Colonic mucosa (tissue), 4 donors: ENCODE data around the gene MTOR. TPM values are rescaled to one million over a fixed set of nuclear protein-coding genes. Genes with fewer than 3 reads are reported as not detected.

Source experiments
- DNase-seq: peaks from one replicate; pipeline ENCODE4 v3.0.0-alpha.2; 2020
- H3K27ac ChIP-seq: fragments of 200-600 bp; one replicate; pipeline ENCODE4 v1.8.0; 2021
- H3K27me3 ChIP-seq: fragments of 200-600 bp; one replicate; pipeline ENCODE4 v1.8.0; 2021
- H3K36me3 ChIP-seq: fragments of 200-600 bp; one replicate; pipeline ENCODE4 v1.8.0; 2021
- H3K4me1 ChIP-seq: fragments of 200-600 bp; one replicate; pipeline ENCODE4 v1.8.0; 2021; ENCODE audit warnings: mild to moderate bottlenecking
- H3K4me3 ChIP-seq: fragments of 200-600 bp; one replicate; pipeline ENCODE4 v1.8.0; 2021
- H3K9ac ChIP-seq, 2 donors: one replicate each; pipeline ENCODE4 v1.7.0; 2013; ENCODE audit warnings: control low read depth in 2 of 2, low read depth in 2 of 2, low read length in 2 of 2
- H3K9me3 ChIP-seq: fragments of 200-600 bp; one replicate; pipeline ENCODE4 v1.8.0; 2021
- intact Hi-C: fragments of 100-400 bp; cut with DNase I; formaldehyde crosslinking; loops from one replicate; pipeline ENCODE4 v1.14.1; 2022
- total RNA-seq, 2 donors: library from RNA; stranded (reverse); fragmentation: NEBNext Ultra II Directional in 1 of 2; extraction: Animal tissue kit (Norgen Biotek cat#: 25700) in 1 of 2; gene quantifications; one replicate each; pipeline ENCODE4 v1.2.1, GENCODE V29; 2021
- TF ChIP-seq, protein P1 (sequence below): fragments of 200-600 bp; IDR thresholded peaks from one replicate; pipeline ENCODE4 v1.8.0; 2022; ENCODE audit warnings: antibody characterized with exemption, mild to moderate bottlenecking
- donor health status: healthy.
- donor health status: DM: no; HTN: no; CAD: no.
- donor health status: DM: no; HTN: no; CAD: no.

MTOR gene
- total RNA-seq, 2 donors from 2014 or later, result 29.9 to 50.2 TPM

DNA sequence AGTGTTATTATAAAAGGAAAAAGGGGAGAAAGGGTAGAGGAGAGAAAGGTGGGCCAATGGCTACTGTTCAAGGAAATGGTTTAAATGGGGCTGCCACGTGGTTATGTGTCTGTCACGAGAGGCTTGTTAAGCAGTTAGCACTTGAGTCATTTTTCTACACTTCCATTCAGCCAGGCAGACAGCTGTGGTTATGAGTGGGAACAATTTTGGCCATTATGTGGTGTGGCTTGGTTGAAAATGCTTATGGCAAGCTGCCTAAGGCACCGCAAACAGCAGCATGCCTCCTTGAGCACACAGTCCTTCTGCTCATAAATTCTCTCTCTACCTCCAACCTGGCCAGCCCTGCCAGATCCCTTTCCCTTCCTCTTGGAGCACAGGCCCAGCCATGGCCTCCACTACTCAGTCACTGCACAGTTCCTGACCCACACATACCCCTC is 199.4 kb downstream of the MTOR start:
- H3K9ac ChIP-seq, result no peak overlapping the region
- H3K4me3 ChIP-seq, result no peak overlapping the region
- H3K27ac ChIP-seq, result no peak overlapping the region
- no peaks in the 10 kb centered on the region for H3K36me3 ChIP-seq
- no peaks in the 10 kb centered on the region for H3K9me3 ChIP-seq
- intact Hi-C loops, result no loop called here
- H3K4me1 ChIP-seq, result no peaks in the 10 kb centered on the region
- H3K27me3 ChIP-seq, result no peaks in the 10 kb centered on the region
- TF ChIP-seq, protein P1, sequence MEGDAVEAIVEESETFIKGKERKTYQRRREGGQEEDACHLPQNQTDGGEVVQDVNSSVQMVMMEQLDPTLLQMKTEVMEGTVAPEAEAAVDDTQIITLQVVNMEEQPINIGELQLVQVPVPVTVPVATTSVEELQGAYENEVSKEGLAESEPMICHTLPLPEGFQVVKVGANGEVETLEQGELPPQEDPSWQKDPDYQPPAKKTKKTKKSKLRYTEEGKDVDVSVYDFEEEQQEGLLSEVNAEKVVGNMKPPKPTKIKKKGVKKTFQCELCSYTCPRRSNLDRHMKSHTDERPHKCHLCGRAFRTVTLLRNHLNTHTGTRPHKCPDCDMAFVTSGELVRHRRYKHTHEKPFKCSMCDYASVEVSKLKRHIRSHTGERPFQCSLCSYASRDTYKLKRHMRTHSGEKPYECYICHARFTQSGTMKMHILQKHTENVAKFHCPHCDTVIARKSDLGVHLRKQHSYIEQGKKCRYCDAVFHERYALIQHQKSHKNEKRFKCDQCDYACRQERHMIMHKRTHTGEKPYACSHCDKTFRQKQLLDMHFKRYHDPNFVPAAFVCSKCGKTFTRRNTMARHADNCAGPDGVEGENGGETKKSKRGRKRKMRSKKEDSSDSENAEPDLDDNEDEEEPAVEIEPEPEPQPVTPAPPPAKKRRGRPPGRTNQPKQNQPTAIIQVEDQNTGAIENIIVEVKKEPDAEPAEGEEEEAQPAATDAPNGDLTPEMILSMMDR, result no peak
- DNase-seq, result no peak

DNA sequence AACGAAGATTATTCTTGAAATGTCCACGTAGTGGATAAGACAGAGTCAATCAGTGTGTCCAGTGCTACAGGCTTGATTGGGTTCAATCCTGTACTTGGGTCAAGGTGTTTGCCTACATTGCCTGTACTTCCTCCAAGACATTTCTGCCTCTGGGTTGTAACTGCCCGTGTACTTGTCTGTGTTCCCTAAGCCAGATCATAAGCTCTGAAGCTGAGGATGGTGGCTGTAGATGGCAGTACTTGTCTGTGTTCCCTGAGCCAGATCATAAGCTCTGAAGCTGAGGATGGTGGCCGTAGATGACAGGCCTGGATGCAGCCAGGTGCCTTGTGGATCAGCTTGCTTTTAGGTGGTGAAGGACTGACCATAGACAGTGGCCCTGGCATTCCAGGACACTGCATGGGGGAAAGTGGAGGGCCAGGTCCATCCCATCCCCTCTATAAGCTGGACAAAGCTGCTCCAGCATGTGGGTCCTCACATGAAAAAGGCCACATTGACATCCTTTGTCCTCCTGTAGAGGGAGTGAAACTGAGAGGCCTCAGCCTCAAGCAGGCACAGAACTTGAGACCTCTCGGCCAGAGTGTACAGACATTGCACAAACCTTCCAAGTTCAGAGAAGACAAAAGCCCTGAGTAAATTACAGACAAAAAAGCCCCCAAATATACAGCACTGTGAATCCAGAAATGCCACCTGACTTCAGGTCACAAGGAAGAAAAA is 200.5 kb downstream of the MTOR start:
- intact Hi-C loops, result no loop called here
- no peak for DNase-seq
- H3K27ac ChIP-seq, result no peak overlapping the region
- no peak overlapping the region for H3K9ac ChIP-seq
- H3K4me3 ChIP-seq, result no peak overlapping the region
- H3K36me3 ChIP-seq, result no peaks in the 10 kb centered on the region
- TF ChIP-seq, protein P1, result no peak
- H3K9me3 ChIP-seq, result no peaks in the 10 kb centered on the region
- H3K27me3 ChIP-seq, result no peaks in the 10 kb centered on the region
- H3K4me1 ChIP-seq, result no peaks in the 10 kb centered on the region

DNA sequence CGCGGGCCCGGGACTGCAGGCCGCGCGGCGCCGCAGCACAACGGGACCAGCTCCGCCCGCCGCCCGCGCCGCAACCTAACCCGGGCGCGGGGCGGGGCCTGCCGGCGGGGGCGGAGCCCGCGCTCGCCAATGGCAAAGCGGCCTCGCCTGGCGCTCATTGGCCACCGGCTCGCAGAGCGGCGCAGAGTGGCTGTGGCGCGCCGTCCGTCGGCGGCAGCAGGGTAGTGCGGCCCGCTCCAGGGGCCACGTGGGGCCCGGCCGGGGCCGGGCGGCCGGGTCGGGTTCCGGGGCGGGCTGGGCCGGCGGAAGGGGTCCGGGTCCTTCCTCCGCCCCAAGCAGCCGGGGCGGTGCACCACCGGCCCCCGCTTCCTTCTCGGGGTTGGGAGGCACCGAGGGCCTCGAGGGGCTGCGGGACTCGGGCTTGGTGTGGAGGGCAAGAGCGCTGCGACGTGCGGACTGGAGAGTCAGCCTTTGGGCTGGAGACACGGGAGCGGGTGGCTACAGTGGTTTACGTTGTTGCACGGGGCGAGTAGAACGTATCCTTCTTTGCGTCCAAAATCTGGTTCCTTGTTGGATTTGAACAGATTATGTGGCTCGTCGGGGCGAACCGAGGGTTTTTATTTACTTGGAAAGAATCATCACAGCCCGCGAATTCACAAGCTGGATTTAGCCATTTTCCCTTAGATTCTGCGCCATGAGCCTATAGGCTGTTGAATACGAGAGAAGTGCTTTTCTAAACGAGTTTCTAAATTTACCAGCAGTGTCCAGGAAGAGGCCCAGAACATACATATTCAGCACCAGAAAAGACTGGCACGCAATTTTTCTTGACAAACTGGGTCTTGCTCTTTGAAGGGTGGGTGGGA is 202.2 kb downstream of the MTOR start, which contains the start of gene SRM:
SRM (minus strand) TSS at position 51 of the 863 bp plus-strand sequence. CDS start 75 bp downstream, outside the sequence.
- H3K9ac ChIP-seq, result peak within 1 kb of the TSS; percentile 88 to 95
- peak; percentile 89 for DNase-seq
- TF ChIP-seq, protein P1, result peak; percentile 35
- H3K9me3 ChIP-seq, result no peaks in the 10 kb centered on the region
- peak within 1 kb of the TSS; percentile 75 for H3K27ac ChIP-seq
- H3K4me1 ChIP-seq, result no peaks in the 10 kb centered on the region
- H3K36me3 ChIP-seq, result no peaks in the 10 kb centered on the region
- no peaks in the 10 kb centered on the region for H3K27me3 ChIP-seq
- intact Hi-C loops, result no loop called here
- H3K4me3 ChIP-seq, result peak within 1 kb of the TSS; percentile 99

DNA sequence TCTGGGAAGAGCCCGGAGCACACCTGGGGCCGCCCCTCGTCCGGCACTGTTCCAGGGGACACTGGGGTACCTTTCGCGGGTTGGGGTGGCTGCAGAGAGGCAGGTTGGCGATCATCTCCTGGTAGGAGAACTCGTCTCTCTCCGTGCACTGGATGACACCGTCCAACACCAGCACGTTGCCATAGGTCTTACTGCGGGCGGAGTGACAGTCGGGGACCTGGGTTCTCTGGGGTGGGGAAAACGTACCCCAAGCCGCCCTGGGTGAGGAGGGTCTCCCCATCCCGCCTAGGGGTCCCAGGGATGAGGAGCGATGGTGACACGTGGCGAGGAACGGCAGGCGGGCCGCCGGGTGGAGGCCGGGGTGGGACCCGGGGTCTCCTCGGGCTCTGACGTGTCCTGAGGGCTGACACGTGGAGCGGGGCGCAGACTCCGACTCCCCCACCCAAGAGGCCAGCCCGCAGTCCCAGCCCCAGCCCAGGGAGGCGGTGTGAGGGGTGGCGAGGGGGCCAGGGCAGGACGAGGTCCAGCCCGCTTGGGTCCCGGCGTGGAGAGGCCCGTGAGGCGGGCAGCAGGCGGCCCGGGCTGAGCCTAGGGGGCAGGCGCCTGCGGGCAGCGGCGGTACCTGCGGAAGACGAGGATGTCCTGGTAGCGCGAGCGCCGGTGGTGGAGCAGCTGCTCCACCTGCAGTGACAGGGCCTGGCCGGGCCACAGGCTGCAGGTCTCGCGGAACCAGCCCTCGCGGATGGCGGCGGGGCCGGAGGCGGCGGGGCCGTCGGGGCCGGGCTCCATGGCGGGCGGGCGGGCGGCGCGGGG is 203.0 kb downstream of the MTOR start:
- H3K9ac ChIP-seq, result peak overlapping the region; percentile 79 to 95
- no peak overlapping the region for H3K27ac ChIP-seq
- intact Hi-C loops, result no loop called here
- no peaks in the 10 kb centered on the region for H3K27me3 ChIP-seq
- no peak for DNase-seq
- peak overlapping the region; percentile 99 for H3K4me3 ChIP-seq
- no peaks in the 10 kb centered on the region for H3K4me1 ChIP-seq
- H3K9me3 ChIP-seq, result no peaks in the 10 kb centered on the region
- TF ChIP-seq, protein P1, result no peak
- H3K36me3 ChIP-seq, result no peaks in the 10 kb centered on the region

DNA sequence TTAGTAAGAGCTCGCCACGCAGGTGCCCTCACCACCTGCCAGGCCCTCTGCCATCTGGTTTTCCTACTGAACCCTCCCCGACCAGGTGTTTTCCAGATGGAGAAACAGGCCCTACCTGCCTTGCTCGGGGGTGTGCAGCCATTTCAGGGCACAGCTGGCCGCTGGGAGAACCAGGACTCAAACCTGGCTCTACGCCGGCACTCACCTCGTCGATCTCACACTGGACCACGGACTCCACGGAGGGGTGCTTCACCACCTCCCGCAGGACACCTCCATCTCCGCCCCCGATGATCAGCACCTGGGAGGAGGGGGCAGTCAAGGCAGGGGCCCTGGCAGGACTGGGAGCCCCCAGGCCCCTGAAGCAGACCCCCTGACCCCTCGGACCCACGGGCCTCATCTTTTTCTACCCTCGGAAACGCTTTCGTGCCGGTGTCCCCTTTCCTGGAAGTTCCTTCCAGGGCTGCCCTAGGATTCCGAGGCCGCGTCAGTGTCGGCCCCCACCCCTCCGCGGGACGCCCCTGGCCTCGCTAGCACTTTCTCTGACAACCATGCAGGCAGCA is 203.7 kb downstream of the MTOR start:
- H3K4me1 ChIP-seq, result no peaks in the 10 kb centered on the region
- intact Hi-C loops, result no loop called here
- TF ChIP-seq, protein P1, result no peak
- H3K27ac ChIP-seq, result no peak overlapping the region
- peak overlapping the region; percentile 99 for H3K4me3 ChIP-seq
- DNase-seq, result no peak
- H3K27me3 ChIP-seq, result no peaks in the 10 kb centered on the region
- H3K9ac ChIP-seq, result peak overlapping the region; percentile 79 to 95
- no peaks in the 10 kb centered on the region for H3K9me3 ChIP-seq
- no peaks in the 10 kb centered on the region for H3K36me3 ChIP-seq
